ENCODE results near the gene FAM171A1.

- TF ChIP-seq CTCF (IDR thresholded peaks at IDR 0.05; ENCODE audit: poor library complexity) (no peak), EZH2 (IDR thresholded peaks at IDR 0.05; ENCODE audit: borderline replicate concordance) (no peak)
These were observed 105.0 kb downstream of the FAM171A1 start for GRCh38 chr10:15266117-15266516.
